Right hindlimb (tissue), 1 donor: Measurements from ENCODE around the gene PCDH19.

Source experiments
- DNase-seq: peaks from one replicate; pipeline ENCODE4 v3.0.0-alpha.2; 2018

Gene PCDH19

GRCh38 chrX:100395781-100396180, 14.3 kb downstream of the PCDH19 start:
- DNase-seq, result no peak

GRCh38 chrX:100381619-100382018, 28.5 kb downstream of the PCDH19 start:
- DNase-seq, result no peak

- DNase-seq, result no peak
Measured at GRCh38 chrX:100379388-100379986, 30.6 kb downstream of the PCDH19 start.

- no peak for DNase-seq
Measured at GRCh38 chrX:100377826-100378225, 32.2 kb downstream of the PCDH19 start.

- no peak for DNase-seq
Measured at GRCh38 chrX:100376576-100376975, 33.5 kb downstream of the PCDH19 start.

GRCh38 chrX:100373673-100374072, 36.4 kb downstream of the PCDH19 start:
- no peak for DNase-seq

- no peak for DNase-seq
Measured at GRCh38 chrX:100368167-100368566, 41.9 kb downstream of the PCDH19 start.

- no peak for DNase-seq
Measured at GRCh38 chrX:100363896-100364295, 46.2 kb downstream of the PCDH19 start.

- DNase-seq, result no peak
Measured at GRCh38 chrX:100358766-100359165, 51.3 kb downstream of the PCDH19 start.

- no peak for DNase-seq
Measured at GRCh38 chrX:100356351-100356896, 53.6 kb downstream of the PCDH19 start.

- DNase-seq, result no peak
Measured at GRCh38 chrX:100355680-100356079, 54.4 kb downstream of the PCDH19 start.

- no peak for DNase-seq
Measured at GRCh38 chrX:100353326-100353725, 56.7 kb downstream of the PCDH19 start.

GRCh38 chrX:100350704-100351489, 59.2 kb downstream of the PCDH19 start:
- DNase-seq, result no peak

GRCh38 chrX:100349391-100349790, 60.7 kb downstream of the PCDH19 start:
- DNase-seq, result no peak

GRCh38 chrX:100341142-100341510, 68.9 kb downstream of the PCDH19 start:
- no peak for DNase-seq

- no peak for DNase-seq
Measured at GRCh38 chrX:100340491-100341141, 69.5 kb downstream of the PCDH19 start.

- no peak for DNase-seq
Measured at GRCh38 chrX:100328351-100328750, 81.7 kb downstream of the PCDH19 start.

GRCh38 chrX:100319716-100320115, 90.4 kb downstream of the PCDH19 start:
- no peak for DNase-seq

- no peak for DNase-seq
Measured at GRCh38 chrX:100316987-100317386, 93.1 kb downstream of the PCDH19 start.

GRCh38 chrX:100315566-100315965, 94.5 kb downstream of the PCDH19 start:
- DNase-seq, result no peak

GRCh38 chrX:100299559-100299958, 110.5 kb downstream of the PCDH19 start:
- no peak for DNase-seq

- DNase-seq, result no peak
Measured at GRCh38 chrX:100297728-100298127, 112.3 kb downstream of the PCDH19 start.

GRCh38 chrX:100296183-100296753, 113.8 kb downstream of the PCDH19 start:
- no peak for DNase-seq

GRCh38 chrX:100294965-100295364, 115.1 kb downstream of the PCDH19 start:
- no peak for DNase-seq
